Body of pancreas (tissue), 4 donors: ENCODE results near the gene PBRM1.

Source experiments
- POLR2A ChIP-seq, 3 donors: fragments of 450-650 bp; IDR thresholded peaks; one replicate each; pipeline ENCODE4 v1.6.1; 2016; ENCODE audit warnings: antibody characterized with exemption in 3 of 3, mild to moderate bottlenecking in 2 of 3
- TF ChIP-seq, protein P1 (sequence below), 7 experiments: fragments of 450-650 bp in 4 of 7; fragments of 200-600 bp in 3 of 7; sonication (generic) in 3 of 7; IDR thresholded peaks; one replicate each; pipeline ENCODE4 v1.5.1; 2016 to 2019; ENCODE audit warnings: antibody characterized with exemption in 7 of 7

- TF ChIP-seq, protein P1, sequence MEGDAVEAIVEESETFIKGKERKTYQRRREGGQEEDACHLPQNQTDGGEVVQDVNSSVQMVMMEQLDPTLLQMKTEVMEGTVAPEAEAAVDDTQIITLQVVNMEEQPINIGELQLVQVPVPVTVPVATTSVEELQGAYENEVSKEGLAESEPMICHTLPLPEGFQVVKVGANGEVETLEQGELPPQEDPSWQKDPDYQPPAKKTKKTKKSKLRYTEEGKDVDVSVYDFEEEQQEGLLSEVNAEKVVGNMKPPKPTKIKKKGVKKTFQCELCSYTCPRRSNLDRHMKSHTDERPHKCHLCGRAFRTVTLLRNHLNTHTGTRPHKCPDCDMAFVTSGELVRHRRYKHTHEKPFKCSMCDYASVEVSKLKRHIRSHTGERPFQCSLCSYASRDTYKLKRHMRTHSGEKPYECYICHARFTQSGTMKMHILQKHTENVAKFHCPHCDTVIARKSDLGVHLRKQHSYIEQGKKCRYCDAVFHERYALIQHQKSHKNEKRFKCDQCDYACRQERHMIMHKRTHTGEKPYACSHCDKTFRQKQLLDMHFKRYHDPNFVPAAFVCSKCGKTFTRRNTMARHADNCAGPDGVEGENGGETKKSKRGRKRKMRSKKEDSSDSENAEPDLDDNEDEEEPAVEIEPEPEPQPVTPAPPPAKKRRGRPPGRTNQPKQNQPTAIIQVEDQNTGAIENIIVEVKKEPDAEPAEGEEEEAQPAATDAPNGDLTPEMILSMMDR (IDR thresholded peaks at IDR 0.05) = no peak
- TF ChIP-seq POLR2A (IDR thresholded peaks at IDR 0.05) = no peak
Observed at GRCh38 chr3:52527039-52527731, 158.5 kb downstream of the PBRM1 start.
